HS-5 (cell line): Measurements from ENCODE around the gene LILRB3.
"Not testable (repeated sequence)": the region's sequence is repeated elsewhere in the genome, so short reads cannot be mapped to it uniquely, and the experiment has no call there.

Experiments
- DNase-seq: peaks from one replicate; pipeline ENCODE4 v3.0.0-alpha.2; 2012; ENCODE audit warnings: low read depth

LILRB3 gene

DNA sequence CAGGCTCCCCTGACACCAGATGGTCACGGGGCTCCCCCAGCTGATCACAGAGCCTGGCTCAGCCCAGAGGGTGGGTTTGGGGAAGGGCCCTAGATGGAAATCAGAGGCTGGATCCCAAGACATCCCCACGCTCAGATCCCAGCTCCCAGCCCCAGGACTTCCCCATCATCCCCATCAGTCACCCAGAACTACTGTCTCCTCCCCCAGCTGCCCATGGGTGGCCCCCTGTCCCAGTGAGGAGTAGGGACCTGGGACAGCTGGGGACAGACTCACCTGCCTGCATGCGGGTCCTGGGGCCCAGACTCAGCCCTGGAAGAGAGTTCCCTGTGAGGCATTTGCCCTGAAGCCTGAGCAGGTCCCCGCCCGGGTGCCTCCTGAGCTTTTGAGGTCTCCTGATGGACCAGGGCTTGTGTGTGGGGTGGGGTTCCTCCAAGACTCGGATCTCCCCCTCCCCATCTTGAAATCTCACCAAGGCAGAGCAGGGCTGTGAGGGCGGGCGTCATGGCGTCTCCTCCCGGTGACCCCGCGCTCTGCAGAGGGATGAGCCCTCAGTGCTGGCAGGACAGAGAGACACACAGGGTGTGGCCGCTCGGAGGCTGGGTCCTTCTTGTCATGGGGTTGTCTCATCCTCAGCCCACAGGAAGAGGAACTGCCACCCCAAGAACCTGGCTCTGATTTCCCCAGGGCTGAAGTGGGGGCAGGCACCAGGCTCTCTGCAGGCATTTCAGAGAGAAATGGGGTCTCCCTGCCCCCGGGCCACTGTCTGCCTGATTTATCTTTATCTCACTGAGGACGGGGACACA is at the start of gene LILRB3:
TSS of gene LILRB3 (minus strand) at position 534 of the 803 bp plus-strand sequence. CDS start at position 503, 31 bp downstream.
- not testable (repeated sequence) for DNase-seq

DNA sequence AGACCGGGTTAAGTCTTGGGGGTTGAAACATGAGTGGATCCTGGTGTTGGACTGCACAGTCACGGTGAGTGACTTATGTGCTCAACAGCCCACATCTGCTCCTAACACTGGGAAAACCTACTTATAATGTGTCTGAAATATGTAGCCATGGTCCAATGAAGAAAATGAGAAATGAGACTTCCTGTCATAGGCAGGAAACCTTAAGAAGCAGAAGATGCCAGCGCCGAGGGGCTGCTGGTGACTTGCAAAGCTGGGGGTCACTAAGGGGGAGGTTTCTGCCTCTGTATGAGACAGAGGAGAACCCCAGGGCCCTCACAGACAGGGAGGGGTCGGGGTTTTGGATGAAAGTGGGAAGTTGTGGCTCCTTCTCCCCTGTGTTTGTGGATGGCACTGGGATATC is 49.4 kb upstream of the LILRB3 start:
- not testable (repeated sequence) for DNase-seq

DNA sequence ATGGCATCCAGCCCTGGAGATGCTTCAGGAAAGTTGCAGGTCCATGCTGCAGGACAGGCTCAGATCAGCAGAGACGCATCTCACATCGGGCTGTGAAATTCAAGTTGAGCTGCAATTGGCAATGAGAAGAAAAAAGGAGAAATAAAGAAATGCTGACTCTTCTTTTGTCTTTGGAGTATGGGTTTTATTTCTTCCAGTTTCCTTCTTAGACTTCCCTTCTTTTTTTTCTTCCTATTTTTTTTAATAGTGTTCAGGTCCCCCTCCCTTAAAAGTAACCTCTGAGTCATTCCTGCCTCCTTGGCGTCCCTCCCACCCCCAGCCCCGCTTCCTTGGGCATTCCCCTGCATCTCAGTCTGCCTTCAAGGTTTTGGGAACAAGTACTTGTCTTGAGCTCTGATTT is 48.8 kb upstream of the LILRB3 start:
- not testable (repeated sequence) for DNase-seq

DNA sequence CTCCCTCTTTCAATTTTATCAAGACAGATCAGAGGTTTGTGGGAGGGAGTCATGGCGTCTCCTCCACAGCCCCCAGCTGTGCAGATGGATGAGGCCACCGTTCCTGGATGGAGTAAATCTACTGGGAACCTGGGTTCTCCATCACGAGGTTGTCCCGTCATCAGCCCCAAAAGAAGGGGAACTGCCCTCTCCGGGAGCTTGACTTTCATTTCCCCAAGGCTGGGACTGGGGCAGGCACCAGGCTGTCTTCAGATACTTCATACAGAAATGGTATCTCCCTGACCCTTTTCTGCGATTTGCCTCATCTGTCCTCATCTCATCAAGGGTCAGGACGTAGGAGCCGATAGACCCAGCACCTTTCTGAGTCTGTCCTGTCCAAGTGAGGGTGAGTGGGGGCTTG is 48.3 kb upstream of the LILRB3 start:
- no peak for DNase-seq

DNA sequence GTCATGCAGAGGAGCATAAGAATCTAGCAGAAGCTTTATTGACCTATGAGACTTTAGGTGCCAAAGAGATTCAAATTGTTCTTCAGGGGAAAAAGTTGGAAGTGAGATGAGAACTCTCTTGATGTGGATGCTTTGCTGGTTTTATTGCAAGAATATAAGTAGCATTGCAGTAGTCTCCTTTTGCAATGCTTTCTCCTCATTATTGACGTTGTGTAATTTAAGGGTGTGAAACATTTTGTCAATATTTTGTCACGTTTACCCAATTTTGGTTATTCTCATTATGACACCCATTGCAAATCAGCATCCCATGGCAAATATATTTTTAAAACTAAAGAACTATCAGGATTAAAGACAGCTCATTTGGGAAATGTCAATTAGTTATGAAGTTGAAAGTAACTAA is 46.1 kb upstream of the LILRB3 start:
- no peak for DNase-seq

DNA sequence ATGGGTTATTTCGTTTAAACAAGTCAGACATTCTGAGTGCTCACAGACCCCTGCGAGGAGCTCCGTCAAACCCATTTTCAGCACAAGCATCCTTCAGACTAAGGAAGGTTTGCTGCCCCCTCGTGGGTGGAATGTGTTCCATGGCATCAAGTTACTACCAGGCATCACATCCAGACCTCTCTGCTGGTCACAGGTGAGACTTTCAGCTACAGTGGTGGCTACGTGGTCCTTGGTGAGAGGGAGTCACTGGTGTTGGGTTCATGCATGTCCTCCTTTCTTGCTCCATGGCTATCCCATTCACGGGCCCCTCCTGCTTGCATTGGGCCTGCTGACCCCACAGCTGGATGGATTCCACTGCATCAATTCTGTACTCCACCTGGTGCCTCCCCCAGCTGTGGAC is 43.3 kb upstream of the LILRB3 start:
- DNase-seq, result peak; percentile 25

DNA sequence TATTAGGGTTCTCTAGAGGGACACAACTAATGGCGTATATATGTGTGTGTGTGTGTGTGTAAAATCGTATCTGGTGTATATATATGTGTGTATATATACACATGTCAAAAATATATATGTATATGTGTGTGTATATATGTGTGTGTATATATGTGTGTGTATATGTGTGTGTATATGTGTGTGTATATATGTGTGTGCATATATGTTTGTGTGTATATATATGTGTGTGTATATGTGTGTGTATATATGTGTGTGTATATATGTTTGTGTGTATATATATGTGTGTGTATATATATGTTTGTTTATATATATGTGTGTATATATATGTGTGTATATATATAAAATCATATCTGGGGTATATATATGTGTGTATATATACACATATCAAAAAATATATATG is 39.7 kb upstream of the LILRB3 start:
- no peak for DNase-seq

DNA sequence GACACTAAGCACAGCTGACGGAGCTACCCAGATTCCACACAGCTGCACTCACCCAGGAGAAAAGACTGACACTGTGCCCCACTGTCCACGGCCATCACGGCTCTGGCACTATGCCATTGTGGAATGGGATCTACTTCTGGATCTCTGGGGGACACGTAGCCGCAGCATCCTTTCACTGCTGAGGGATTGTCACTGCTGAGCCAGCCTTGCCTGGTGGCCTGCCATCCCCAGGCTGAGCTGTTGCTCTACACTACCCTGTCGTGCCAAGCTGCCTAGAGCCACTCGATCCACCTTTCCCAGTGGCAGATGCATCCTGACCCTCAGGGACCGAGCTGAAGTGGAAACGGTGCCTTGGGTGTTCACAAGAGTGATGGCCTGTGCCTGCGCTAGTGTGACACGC is 39.3 kb upstream of the LILRB3 start:
- DNase-seq, result no peak

DNA sequence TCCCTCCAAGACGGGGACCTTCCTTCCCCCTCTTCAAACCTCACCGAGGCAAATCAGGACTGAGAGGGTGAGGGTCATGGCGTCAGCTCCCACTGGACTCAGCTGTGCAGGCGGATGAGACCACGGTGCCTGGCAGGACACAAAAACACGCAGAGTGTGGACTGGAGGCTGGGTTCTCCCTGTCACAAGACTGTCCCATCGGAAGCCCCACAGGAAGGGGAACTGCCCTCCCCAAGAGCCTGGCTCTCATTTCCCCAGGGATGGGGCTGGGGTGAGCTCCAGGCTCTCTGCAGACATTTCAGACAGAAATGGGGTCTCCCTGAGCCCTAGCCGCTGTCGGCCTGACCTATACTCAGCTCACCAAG is 34.3 kb upstream of the LILRB3 start, which contains the start of gene LILRB5:
TSS of gene LILRB5 (minus strand) at position 158 of the 365 bp plus-strand sequence. CDS start at position 78, 80 bp downstream.
- DNase-seq, result no peak

DNA sequence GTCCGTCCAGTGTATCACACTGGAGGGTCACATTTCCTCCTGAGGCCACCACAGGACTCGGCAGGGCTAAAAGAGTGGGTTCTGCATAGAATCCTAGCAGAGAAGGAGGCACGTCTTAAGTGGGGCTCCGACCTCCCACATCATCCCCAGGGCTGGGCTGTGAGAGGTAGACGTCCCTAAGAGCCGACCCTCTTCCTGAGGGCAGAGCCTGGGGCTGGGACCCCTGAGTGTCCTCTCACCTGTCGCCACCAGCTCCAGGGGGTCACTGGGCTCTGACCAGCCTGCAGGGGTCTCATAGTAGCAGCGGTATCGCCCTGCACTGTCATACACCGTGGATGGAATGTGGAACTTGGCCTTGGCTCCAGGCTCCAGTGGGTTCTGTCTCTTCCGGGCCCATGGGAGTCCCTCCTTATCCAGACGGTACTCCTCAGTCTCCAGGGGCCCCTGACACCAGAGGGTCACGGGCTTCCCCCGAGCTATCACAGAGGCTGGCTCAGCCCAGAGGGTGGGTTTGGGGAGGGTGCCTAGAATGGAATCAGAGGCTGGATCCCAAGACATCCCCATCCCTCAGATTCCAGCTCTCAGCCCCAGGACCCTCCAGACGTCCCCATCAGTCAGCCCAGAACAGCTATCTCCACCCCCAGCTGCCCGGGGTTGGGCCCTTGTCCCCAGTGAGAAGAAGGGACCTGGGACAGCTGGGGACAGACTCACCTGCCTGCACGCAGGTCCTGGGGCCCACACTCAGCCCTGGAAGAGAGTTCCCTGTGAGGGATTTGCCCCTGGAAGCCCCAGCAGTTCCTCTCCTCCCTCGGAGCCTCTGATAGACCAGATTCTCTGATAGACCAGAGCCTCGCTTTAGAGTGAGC is 33.7 kb upstream of the LILRB3 start:
- DNase-seq, result no peak

DNA sequence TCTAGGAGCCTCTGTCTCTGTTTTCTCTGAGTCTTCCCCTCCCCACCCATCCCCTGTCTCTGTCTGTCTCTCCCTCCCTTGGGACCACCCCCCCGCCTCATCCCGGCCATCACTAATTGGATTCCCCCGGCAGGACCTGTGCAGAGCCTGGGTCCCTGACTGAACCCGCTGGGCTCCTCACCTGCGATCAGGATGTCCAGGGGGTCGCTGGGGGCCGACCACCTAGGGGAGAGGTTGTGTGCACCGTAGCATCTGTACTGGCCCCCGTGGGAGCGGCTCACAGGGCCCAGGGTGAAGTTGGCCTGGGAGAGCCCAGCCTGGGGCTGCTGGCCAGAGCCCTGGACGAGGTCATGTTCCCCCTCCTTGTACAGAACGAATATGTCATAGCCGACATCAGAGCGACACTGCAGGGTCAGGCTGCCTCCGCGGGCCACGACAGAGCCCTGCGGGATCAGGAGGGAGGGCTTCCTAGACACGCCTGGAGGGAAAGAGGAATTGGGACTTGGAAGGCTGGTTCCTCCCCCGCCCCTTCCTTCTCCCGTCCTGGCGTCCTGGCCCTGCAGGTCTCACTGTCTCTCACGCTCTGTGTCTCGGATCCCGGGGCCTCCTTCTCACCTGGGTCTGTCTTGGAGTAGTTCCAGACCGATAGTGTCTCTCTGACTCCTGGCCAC is 32.4 kb upstream of the LILRB3 start:
- DNase-seq, result no peak

DNA sequence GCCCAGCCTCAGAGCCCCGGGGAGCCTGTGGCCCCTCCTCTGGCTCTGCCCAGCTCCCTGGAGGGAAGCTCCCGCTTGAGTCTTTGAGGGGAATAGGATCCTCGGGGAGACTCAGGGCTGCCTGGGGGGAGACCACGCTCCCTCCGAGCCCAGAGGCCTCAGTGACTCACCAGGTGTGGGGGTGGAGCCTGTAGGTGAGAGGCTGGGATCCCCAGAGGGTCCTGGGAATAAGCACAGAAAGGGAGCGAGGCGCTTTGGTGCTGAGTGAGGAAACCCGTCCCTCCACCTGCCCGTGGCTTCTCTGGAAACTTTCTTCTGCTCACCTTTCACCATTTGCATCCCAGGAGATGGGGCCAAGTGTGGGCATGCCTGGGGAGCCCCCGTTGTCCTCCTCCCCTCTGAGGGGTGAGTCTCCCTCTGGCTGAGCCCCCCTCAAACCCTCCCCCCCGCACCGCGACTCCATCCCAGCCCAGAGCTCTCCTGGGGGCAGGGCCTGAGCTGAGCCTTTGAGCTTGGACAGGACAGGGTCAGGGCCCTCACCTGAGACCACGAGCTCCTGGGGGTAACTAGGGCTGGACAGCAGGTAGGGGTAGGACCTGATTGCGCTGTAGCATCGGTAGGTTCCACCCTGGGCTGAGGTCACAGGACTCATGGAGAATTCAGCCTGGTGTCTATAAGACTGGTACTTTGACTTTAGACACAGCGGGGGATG is 31.5 kb upstream of the LILRB3 start:
- no peak for DNase-seq

DNA sequence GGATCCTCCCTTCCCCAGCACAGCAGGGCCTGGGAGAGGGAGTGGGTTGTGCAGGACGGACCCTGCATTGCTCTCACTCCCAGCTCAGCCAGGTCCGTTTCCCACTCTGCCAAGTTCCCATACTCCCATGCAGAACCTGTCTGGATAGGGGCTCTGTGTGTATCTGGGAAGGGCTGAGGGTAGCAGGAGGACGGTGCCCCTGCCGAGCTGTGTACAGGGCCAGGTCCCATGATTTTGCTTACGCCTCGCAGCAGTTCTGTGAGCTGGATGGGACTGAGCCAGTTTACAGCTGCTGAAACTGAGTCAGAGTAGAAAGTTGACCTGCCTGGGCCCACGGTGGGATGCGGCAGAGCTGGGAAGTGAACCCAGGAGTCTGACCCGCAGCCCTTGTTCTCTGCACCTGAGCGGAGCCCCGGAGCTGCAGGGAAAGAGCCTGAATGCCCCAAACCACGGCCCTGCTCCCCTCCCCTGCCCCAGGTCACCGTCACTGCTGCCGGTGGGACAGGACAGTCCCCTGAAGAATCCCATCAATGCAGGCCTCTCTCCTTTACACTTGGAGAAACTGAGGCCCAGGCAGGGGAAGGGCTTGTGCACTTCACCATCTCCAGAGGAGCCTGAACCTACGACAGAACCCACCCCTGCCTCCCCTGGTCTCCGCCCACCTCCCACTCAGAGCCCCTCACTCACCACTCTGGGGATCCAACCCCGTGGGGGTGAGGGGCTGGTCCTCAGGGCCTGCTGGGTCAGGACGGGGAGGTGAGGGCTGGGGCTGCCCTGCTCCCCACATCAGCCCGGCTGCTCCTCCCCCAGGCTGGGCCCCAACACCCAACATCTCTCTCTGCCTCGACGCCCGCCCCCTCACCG is 30.8 kb upstream of the LILRB3 start:
- no peak for DNase-seq

DNA sequence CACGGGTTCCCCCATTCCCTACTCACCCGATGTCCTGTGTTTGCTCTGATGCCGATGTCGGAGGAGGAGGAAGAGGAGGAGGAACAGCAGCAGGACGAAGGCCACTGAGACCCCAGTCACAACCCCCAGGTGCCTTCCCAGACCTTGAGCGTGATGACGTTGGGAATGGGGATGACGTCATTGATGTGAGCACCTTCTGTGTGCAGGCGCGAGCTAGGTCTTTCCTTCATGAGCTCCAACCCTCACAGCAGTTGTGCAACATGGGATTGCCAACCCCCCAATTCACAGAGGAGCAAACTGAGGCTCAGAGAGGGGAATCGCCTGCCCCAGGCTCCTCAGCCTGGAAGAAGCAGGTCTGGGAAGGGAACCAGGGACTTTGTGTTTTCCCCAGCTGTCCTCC is 30.0 kb upstream of the LILRB3 start:
- no peak for DNase-seq

DNA sequence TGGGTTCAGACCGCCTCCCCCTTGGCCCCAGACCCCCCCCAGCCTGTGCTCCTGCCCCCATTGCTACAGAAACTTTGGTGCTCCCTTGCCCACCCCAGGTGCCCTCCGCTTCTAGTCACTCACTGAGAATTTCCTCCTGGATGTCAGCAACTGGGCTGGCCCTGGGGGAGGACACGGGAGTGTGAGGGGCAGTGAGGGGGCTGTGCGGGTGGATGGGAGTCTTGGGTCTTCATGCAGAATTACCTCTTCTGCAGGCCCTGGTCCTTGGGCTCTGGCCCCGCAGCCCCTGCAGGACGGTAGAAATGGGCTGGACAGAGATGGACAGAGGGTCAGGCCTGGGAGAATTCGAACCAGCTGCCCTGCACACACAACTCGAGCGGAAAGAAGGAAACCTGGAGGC is 29.4 kb upstream of the LILRB3 start:
- DNase-seq, result no peak

DNA sequence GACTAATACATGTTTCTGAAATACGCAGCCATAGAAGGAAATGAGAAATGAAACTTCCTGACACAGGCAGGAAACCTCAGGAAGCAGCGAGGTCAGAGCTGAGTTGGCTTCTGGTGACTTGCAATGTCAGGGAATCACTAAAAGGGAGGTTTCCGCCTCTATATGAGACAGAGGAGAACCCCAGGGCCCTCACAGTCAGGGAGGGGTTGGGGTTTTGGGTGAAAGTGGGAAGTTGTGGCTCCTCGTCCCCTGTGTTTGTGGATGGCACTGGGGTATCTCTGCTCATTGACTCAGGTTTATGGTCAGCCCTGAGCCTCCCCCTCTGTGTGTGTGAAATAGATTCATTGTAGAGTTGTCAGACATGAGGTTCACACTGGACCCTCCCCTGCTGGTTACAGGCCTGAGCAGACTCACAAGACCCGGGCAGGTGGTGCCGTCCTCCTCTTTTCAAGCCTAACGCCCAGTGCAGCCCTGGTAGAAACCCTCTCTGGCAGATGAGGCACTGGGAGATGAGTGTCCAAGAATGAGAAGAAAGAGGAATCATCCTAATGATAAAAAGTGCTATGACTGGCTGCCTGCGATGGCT is 25.3 kb upstream of the LILRB3 start:
- DNase-seq, result no peak

DNA sequence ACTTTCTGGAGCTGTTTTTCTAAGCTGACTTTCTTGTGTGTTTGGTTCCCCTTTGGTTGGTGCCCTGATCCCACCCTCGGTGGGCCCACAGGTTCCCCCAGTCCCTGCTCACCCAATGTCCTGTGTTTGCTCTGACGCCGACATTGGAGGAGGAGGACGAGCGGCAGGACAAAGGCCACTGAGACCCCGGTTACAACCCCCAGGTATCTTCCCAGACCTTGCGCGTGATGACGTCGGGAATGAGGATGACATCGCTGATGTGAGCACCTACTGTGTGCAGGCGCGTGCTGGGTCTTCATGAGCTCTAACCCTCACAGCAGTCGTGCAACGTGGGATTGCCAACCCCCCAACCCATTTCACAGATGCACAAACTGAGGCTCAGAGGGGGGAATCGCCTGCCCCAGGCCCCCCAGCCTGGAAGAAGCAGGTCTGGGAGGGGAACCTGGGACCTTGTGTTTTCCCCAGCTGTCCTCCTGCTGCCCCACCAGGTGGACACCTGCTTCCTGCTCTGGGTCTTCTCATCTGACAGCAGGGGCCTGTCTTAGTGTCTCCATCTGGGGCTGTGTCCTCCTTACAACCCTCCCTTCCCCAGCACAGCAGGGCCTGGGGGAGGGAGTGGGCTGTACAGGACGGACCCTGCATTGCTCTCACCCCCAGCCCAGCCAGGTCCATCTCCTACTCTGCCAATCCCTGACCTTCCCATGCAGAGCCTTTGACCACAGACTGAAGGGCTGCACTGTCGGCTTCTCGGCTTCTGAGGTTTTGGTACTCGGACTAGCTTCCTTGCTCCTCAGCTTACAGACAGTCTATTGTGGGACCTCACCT is 24.5 kb upstream of the LILRB3 start:
- DNase-seq, result no peak

DNA sequence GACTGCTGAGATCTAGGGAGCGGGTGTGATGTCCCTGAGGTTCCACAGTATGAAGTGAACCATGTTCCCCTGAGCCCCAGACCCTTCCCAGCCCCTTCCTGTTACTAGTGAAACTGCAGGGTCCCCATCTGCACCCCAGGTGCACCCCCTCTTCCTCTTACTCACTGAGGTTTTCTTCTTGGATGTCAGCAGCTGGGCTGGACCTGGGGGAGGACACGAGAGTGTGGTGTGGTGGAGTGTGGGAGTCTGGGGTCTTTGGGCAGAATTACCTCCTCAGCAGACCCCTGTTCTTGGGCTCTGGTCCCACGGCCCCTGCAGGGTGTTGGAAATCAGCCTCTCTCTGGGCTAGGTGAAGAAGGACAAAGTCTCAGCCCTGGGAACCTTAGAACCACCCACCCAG is 23.1 kb upstream of the LILRB3 start:
- no peak for DNase-seq

DNA sequence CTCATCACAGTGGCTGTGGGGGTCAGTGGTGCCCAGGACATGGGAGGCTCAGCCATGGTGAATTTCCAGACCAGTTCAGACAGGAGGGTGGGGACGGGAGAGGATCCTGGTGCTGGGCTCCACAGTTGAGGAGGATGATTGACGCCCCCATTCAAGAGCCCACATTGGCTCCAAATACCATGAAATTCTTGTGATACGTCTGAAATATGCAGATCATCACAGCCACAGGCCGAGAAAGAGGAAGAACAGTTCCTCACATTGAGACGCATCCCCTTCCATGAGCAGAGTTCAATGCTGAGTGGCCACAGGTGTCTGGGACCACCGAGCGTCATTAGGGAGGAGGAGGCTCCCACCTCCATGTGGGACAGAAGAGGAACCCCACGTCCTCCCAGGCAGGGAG is 21.0 kb upstream of the LILRB3 start:
- DNase-seq, result not testable (repeated sequence)

DNA sequence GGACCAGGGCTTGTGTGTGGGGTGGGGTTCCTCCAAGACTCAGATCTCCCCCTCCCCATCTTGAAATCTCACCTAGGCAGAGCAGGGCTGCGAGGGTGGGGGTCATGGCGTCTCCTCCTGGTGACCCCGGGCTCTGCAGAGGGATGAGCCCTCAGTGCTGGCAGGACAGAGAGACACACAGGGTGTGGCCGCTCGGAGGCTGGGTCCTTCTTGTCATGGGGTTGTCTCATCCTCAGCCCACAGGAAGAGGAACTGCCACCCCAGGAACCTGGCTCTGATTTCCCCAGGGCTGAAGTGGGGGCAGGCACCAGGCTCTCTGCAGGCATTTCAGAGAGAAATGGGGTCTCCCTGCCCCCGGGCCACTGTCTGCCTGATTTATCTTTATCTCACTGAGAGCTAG is 19.8 kb upstream of the LILRB3 start, which contains the start of gene LILRA6:
TSS of gene LILRA6 (minus strand) at position 145 of the 400 bp plus-strand sequence.
- DNase-seq, result not testable (repeated sequence)
